HG03060 (cell line): Measurements from ENCODE around the gene DOC2B.
"Not testable (repeated sequence)": the region's sequence is repeated elsewhere in the genome, so short reads cannot be mapped to it uniquely, and the experiment has no call there.

Experiments used
- ATAC-seq: cut with Tn5 transposase; IDR thresholded peaks from one replicate; pipeline ENCODE4 v1.9.1; 2021; ENCODE audit warnings: low read depth, moderate number of reproducible peaks; ENCODE audit not compliant: unreplicated experiment

DOC2B gene

DNA sequence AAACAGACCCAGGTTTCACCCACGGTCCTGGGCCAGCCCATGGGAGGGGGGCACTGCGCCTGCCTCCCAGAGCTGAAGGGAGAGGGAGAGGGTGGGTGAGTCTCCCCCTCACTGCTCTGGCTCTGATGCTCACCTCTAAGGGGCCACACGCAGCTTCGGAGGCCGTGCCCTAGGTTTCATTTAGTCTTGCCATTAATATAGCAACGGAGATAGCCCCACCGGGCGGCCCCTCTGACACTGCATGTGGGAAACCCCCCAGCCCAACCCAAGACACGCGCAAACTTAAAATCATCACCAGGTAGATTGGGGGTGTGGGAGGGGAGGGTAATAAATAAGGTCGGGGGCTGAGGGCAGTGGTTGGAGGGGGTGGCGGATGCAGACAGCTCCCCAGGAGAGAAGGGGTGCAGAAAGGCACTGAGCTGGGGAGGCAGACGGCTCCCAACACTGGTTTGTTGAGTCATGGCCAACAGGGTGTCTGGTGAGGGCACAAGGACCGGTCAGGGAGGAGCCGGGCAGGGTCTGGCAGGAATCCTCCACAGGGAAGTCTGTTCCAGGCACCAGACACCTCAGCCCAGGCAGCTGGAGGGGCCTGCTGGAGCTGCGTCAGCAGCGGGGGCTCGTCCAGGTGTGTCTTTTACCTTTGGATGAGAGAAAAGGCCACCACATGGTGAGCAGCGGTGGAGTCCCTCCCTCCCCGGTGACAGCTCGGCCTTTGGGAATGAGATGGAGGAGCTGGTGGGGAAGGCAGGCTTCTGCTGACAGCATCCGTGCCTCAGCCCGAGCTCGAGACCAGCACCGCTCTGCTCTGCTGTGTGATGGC lies 32.0 kb upstream of the DOC2B start:
- no peak for ATAC-seq

DNA sequence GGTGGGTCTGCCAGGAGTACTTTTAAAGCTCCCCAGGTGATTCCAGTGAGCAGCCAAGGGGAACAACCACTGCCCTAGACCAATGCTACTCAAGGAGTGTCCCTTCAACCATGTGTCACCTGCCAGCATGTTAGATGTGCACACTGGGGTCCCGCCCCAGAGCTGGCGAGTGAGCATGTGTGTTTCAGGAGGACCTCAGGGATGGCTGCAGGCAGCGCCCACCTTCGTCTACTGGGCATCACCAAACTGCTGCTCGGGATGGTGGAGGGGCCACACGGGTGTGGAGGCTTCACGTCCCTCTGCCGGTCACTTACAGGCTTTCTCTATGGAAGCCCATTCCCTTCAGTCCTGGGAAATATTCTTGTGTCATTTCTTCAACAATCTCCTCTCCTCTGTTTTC lies 29.0 kb upstream of the DOC2B start:
- ATAC-seq = no peak

DNA sequence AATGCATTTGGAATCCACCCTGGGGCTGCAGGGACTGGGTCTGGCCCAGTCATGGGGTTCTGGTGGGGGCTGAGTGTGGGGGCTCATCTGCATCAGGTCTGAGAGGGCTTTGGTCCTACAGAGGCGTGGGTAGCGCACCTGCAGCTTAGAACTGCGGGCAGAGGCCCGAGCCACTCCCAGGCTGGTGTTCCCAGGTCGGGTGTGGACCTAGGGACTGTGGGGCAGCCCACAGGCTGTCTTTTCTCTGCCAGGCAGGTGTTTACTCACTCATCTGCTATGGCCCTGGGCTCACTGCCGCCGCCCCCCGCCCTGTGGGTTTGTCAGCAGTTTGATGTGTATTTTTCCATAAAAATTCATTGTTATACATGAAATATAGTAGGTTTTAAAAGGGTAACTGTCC lies 27.0 kb upstream of the DOC2B start:
- no peak for ATAC-seq

DNA sequence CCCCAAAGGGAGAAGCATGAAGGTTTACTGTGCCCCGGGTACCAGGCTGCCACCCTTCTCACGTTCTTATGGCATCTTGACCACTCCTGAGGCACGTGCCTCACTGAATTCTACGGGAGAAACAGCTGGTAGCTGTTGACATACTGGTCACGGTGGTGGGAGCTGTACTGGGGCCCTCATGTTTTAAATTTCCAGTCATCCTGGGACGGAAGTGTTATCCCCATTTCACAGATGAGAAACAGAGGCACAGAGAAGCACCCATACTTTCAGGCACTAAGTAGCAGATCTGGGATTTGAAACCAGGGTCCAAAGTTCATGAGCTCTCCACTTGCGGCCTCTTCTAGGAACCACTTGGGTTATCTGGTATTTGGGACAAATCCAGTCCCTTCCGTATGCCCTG lies 26.3 kb upstream of the DOC2B start:
- ATAC-seq = no peak

DNA sequence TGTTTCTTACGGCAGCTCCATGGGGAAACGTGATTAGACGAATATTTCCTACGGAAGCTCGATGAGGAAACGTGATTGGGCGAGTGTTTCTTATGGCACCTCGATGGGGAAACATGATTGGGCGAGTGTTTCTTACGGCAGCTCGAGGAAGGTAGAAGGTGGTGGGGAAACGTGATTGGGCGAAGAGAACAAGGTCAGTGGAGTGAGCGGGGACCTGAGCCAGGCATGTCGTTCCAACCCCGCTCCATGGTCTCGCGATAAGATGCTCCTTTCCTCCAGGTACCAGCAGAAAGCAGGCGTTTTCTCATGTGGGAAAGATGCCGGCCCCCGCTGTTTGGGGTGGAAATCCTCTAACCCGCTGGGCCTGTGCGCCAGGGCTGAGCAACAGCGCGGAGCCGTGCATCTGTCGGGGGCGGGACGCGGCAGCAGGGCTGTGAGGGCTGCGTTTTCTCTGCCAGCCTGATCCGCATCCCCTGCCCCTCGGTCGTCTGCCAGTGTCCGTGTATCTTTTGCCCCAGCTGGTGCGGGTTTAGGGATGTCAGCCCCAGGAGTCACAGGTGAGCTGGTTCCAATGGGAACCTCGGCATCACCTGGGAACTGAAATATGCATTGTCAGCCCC lies 25.6 kb upstream of the DOC2B start:
- ATAC-seq = no peak

DNA sequence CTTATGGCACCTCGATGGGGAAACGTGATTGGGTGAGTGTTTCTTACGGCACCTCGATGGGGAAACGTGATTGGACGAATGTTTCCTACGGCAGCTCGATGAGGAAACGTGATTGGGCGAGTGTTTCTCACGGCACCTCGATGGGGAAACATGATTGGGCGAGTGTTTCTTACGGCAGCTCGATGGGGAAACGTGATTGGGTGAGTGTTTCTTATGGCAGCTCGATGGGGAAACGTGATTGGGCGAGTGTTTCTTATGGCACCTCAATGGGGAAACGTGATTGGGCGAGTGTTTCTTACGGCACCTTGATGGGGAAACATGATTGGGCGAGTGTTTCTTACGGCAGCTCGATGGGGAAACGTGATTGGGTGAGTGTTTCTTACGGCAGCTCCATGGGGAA lies 25.0 kb upstream of the DOC2B start:
- not testable (repeated sequence) for ATAC-seq

DNA sequence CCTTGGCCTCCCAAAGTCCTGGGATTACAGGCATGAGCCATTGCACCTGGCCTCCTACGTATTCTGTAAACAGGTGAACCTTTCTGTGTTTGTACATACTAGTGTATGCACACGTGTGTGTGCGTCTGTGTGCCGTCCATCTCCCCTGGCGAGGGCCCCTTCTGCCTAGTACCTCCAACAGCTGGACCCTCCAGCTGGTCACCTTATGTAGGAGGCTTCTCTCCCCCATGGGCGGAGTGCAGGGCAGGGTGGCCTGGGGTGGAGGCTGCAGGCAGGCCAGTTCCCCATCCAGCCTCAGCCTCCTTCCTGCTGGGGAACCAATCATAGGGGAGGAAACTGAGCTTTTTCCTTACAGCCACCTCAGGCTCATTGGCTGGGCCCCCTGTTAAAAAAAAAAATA lies 24.4 kb upstream of the DOC2B start:
- ATAC-seq = no peak

DNA sequence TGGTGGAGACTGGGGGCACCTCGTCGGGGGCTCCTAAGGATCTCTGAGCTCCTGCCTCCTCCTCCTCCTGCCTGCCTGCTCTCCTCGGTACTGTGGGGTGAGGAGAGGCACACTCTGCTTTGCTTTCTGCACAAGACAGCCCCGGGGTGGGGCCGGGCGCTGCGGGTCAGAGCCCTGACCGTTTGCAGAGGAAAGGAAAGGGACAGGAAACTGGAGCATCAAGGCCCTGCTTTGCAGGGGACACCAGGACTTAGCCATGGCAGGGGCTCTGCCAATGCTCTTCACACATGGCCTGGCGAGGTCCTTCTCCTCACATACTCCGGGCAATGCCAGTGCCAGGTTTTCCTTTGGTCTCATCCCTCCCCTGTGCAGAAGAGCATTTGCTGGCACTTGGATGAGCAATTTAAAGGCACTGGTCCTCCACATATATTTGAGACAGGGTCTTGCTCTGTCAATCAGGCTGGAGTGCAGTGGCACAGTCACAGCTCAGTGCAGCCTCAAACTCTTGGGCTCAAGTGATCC lies 23.8 kb upstream of the DOC2B start:
- ATAC-seq = no peak

DNA sequence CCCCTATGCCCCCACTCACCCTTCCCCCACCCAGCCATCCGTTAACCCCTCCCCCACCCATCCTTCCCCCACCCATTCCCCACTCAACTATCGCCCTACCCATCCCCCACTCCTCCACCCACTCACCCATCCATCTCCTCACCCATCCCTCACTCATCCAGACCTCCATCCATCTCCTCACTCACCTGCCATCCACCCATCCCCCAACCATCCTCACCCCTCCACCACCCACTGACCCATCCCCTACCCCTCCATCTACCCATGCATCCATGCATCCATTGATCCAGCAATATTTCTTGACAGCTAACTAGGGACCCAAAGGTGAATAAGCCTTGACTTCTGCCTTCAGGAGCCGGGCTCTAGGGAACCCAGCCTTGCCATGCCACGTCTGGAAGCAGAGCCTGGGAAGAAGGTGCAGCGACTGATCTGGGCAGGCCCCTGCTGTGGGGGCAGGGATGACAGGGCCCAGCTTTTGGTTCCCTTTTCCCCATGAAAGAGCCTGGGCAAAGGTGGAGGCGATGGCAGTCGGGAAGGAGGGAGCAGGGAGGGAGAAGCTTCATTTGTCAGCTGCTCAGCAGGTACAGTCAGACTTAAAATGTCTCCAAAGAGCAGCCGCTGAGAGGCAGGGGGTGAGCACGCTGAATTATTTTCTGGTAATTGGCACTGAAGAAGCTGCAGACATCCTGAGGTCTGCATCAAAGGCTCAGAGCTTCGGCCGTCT lies 23.1 kb upstream of the DOC2B start:
- no peak for ATAC-seq

DNA sequence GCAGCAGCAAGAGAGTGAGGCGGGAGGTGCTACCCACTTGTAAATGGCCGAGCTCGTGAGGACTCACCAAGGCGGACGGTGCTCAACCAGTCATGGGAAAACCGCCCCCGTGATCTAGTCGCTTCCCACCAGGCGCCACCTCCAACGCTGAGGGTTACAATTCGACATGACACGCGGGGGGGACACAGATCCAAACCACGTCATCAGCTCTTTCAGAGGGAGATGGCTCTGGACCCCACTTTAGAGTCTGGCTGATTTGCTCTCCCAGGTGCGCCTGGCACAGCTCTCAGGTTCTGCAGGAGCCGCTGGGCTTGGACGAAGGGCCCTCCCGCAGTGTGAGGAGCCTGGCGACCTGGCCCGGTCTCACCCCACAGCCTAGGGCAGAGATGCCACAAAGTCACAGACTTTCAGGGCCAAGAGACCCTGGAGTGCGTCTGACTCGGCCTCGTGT lies 21.1 kb upstream of the DOC2B start:
- no peak for ATAC-seq

DNA sequence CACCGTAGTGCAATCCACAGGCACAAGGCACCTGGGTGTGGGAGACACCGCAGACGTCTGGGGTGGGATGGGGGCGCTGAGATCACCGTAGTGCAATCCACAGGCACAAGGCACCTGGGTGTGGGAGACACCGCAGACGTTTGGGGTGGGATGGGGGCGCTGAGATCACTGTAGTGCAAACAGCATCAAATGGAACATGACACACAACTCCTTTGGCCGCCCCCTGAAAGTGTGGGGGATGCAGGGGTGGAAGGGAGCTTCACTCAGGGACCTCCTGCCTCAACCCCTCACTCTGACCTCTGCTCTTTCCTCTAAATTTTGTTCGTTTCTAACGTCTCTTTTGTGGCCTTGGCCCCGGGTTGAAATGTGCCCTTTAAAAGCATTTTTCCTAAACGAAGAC lies 20.3 kb upstream of the DOC2B start:
- ATAC-seq = not testable (repeated sequence)

DNA sequence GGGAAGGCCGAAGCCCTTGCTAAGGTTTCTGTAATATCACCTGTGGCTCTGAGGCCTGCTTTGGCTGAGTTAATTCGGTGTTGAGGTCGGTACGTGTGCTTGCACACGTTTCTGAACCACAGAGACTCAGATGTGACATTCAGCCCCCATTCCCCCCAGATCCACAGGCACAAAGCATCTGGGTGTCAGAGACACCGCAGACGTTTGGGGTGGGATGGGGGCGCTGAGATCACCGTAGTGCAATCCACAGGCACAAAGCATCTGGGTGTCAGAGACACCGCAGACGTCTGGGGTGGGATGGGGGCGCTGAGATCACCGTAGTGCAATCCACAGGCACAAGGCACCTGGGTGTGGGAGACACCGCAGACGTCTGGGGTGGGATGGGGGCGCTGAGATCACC lies 19.8 kb upstream of the DOC2B start:
- not testable (repeated sequence) for ATAC-seq

DNA sequence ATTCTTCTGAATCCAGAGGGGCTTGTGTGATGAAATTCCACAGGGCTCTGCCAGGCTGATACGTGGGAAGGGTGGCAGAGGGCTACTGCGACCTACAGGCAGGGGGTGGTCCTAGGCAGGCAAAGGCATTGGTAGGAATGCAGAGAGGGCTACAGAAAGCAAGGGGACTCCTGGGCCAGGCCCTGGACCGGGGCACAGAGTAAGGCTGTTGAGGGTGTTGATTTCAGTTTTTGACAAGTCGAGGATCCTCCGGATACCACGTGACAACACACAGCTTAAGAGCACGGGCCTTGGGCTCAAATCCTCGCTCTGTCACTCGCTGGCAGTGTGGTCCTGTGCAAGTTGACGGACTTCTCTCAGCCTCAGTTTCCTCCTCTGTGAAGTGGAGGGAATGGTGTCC lies 19.1 kb upstream of the DOC2B start:
- ATAC-seq = no peak

DNA sequence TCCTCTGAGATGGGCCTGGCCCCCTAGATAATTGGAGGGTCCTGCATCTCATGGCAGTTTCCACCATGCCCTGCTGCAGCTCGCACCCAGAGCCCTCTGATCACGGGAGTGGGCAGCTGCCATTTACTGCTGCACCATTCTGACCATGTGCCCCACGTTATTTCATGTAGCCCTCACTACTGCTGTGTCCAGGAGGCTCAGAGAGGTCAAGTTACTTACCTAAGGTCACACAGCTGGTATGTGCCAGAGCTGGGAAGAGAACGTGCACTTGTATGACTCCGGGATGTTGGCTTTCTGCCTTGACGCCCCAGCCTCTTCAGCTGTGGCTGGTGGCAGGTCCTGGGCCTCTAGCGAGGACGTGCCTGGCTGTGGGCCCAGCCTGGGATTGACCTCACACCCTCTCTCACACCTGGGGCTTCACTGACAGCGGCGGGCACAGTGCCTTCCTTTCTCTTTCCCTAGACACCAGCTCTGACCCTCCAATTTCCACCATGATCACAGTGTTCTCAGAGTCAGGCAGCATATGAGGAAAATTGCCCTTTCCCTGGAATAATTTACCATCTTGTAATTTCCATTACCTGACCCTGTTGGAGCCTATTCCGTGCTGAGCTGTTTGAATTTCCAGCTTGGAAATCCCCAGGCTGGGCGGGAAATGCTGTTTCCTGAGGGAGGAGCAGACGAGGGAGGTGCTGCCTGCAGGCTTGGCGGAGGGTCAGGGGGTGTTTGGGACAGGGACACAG lies 18.5 kb upstream of the DOC2B start:
- no peak for ATAC-seq

DNA sequence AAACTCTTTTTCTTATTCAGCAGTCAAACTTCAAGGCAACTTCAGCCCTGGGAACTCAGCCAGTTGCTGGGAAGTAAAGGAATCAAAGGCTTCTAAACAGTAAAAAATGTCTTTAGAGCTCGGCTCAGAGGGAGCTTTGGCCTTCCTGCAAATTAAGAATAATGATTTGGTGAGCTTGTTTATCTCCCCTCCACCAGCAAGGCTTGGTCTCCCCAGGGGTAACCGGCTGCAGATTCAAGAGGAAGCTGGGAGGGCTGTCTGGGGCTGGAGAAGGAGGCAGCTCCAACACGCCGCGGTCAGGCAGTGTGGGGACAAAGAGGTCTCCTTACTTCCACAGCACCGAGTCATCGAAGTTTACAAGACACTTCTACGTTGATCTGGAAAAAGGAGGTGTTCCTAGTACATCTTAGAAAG lies 17.7 kb upstream of the DOC2B start:
- ATAC-seq = no peak

DNA sequence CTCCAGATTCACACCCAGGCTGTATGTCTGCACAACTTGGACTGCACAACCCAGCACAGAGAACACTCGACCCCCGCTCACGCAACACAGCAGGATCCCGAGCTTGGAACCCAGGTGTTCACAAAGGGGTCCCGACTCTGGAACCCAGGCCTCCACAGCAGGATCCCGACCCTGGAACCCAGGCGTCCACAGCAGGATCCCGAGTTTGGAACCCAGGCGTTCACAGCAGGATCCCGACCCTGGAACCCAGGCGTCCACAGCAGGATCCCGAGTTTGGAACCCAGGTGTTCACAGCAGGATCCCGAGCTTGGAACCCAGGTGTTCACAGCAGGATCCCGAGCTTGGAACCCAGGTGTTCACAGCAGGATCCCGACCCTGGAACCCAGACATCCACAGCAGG lies 16.8 kb upstream of the DOC2B start:
- ATAC-seq = not testable (repeated sequence)

DNA sequence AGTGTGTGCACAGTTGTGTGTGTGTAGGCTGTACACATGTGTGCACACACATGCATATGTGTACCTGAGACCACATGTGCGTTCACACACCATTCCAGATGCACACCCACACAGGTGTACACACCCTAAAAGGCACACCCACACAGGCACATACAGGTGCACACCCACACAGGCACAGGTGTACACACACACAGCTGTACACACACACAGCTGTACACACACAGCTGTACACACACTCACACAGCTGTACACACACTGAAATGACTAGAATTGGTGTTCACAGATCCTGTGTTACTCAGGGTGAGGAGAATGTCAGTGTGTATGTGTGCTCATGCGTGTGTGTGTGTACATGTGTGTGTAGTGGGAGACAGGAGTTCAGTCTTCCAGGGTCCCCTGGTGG lies 15.9 kb upstream of the DOC2B start:
- no peak for ATAC-seq

DNA sequence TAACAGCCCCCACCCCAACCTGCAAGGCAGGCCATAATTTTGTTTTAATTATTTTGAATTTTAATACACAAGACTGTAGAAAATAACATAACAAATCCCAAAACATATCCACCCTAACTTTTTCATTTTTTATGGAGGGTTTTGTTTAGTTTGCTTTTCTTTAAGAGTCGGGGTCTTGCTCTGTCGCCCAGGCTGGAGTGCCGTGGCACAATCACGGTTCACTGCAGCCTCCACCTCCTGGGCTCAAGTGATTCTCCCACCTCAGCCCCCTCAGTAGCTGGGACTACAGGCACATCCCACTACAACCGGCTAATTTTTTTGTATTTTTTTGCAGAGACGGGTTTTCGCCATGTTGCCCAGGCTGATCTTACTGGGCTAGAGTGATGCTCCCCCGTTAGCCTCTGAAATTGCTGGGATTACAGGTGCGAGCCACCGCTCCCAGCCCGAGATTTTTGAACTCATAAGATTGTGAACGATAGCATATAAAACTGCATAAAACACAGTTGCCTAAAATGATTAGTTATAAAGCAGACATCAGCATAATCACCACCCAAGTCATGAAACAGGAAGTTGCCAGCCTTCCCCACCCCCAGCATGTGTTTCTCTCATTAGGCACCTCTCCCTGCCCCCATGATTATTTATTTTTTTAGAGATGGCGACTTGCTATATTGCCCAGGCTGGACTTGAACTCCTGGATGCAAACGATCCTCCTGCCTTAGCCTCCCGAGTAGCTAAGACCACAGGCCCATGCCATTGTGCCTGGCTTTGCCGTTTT lies 13.6 kb upstream of the DOC2B start:
- ATAC-seq = no peak

DNA sequence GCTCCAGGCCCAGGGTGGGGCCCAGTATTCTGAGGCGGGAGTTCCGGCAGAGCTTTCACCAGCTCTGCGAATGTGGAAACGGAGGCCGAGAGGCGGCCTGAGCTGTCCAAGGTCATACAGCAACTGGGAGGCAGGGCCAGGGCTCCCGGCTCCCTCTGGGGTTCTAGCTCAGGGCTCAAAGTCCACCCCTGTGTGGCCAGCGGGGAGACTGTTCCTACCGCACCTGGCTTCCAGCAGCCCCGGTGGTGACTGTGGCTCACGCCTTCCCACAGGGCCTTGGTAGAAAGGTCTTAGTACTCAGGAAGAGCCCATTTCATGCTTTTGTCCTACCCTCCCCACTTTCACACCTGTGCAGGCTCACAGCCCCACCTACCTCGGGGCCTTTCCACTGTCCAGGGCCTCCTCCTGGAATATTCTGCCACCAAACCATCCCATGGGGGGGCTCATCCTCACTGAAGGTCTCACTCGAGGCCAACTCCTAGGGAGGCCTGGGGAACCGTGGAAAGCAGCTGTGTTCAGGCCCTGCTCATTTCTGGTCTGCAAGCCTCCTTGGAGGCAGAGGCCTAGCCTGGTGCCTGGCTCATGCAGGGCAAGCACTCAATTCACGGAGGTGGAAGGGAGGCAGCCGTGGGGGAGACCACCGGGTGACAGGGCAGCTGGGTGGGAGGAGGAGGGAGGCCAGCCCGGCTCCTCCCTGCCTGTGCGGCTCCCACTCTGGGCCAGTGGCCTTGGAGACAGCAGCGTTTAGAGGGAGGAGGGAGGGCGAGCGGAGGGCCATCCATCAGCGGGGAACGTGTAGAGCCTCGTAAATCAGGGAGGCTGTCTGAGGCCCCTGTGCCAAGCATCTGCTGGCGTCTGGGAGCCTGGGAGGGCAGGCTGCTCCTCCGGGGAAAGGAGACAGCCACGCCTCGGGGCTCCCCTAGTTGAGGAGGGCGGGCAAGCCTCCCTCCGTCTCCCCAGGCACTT lies 12.7 kb upstream of the DOC2B start:
- ATAC-seq = no peak
